SK-N-MC (cell line): ENCODE results near the gene SUN3.

Source experiments
- EZH2 ChIP-seq: fragments of 200-600 bp; sonication (generic); IDR thresholded peaks from one replicate; pipeline ENCODE4 v1.6.1; 2017; ENCODE audit warnings: antibody characterized with exemption
- FOXP2 ChIP-seq: optimal IDR thresholded peaks from 2 replicates; pipeline ENCODE3; 2011; ENCODE audit warnings: mild to moderate bottlenecking, moderate library complexity; ENCODE audit not compliant: insufficient read depth; ENCODE audit errors: extremely low read length, control extremely low read depth
- POLR2AphosphoS5 ChIP-seq: IDR thresholded peaks from 2 replicates; pipeline ENCODE4 v1.6.1; 2012; ENCODE audit warnings: mild to moderate bottlenecking, low read depth, low read length, borderline replicate concordance

DNA sequence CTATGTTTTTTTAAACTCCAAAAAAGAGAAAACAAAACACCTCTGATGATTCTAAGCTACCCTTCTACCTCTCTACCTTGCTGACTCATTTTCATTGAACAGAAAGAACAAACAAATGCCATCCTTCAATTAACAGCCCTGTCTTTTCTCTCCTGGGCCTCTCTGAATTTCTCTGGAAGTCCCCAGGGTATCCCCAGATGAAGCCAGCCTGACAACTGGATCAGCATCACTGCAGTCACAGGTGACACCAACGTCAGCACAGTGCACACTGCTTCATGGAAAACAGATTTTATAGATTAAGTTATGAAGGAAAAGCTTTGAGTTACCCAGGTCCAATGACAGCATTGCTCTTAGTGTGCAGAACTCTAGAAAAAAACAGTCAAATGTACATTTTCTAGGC, 55.2 kb downstream of the SUN3 start:
- TF ChIP-seq POLR2AphosphoS5 (no peak), EZH2 (no peak), FOXP2 (no peak)
